Stimulated activated CD4-positive, alpha-beta T cell treated with anti-CD3 and anti-CD28 coated beads, Interleukin-12 subunit alpha, Interleukin-12 subunit beta, amount 100 ng/mL, for 4 hours (primary cell): ENCODE data around the gene ZBED1.
"Not testable (repeated sequence)": the region's sequence is repeated elsewhere in the genome, so short reads cannot be mapped to it uniquely, and the experiment has no call there.

Source experiments
- DNase-seq: peaks from one replicate; pipeline ENCODE4 v3.0.0-alpha.2; 2020

The ZBED1 gene

GRCh38 chrX:2500803-2501558, at the start of gene ZBED1, which contains the start of gene DHRSX:
Gene ZBED1, minus strand, starts transcription at chrX:2500976. Its CDS starts 10,257 bp downstream, at chrX:2490719.
Gene DHRSX, minus strand, starts transcription at chrX:2500976. Its CDS starts 51 bp downstream, at chrX:2500925.
- peak; percentile 59 for DNase-seq

- no peak for DNase-seq
Observed at GRCh38 chrX:2549876-2550275, 49.1 kb upstream of the ZBED1 start.

GRCh38 chrX:2548711-2549423, 48.1 kb upstream of the ZBED1 start:
- DNase-seq = no peak

GRCh38 chrX:2547736-2548135, 47.0 kb upstream of the ZBED1 start:
- no peak for DNase-seq

- DNase-seq = no peak
Observed at GRCh38 chrX:2546496-2546895, 45.7 kb upstream of the ZBED1 start.

GRCh38 chrX:2545144-2545543, 44.4 kb upstream of the ZBED1 start:
- no peak for DNase-seq

GRCh38 chrX:2542826-2543521, 42.2 kb upstream of the ZBED1 start:
- DNase-seq = no peak

- no peak for DNase-seq
Observed at GRCh38 chrX:2541603-2542002, 40.8 kb upstream of the ZBED1 start.

GRCh38 chrX:2540426-2540947, 39.7 kb upstream of the ZBED1 start:
- DNase-seq = no peak

GRCh38 chrX:2539586-2539985, 38.8 kb upstream of the ZBED1 start:
- no peak for DNase-seq

- no peak for DNase-seq
Observed at GRCh38 chrX:2538031-2538757, 37.4 kb upstream of the ZBED1 start.

- DNase-seq = no peak
Observed at GRCh38 chrX:2536974-2537373, 36.2 kb upstream of the ZBED1 start.

- no peak for DNase-seq
Observed at GRCh38 chrX:2536141-2536540, 35.4 kb upstream of the ZBED1 start.

- DNase-seq = not testable (repeated sequence)
Observed at GRCh38 chrX:2534261-2535021, 33.7 kb upstream of the ZBED1 start.

GRCh38 chrX:2533424-2533823, 32.6 kb upstream of the ZBED1 start:
- no peak for DNase-seq

GRCh38 chrX:2526390-2526789, 25.6 kb upstream of the ZBED1 start:
- DNase-seq = no peak

- no peak for DNase-seq
Observed at GRCh38 chrX:2523911-2524310, 23.1 kb upstream of the ZBED1 start.

GRCh38 chrX:2521927-2522386, 21.2 kb upstream of the ZBED1 start:
- DNase-seq = no peak

- no peak for DNase-seq
Observed at GRCh38 chrX:2521092-2521926, 20.5 kb upstream of the ZBED1 start.

- no peak for DNase-seq
Observed at GRCh38 chrX:2520539-2520938, 19.8 kb upstream of the ZBED1 start.

GRCh38 chrX:2519638-2520037, 18.9 kb upstream of the ZBED1 start:
- not testable (repeated sequence) for DNase-seq
